GM23248 (cell line): ENCODE results near the gene PAX1.

ENCODE experiments used
- EZH2 ChIP-seq: fragments of 200-600 bp; sonication (generic); IDR thresholded peaks from 2 replicates; pipeline ENCODE4 v1.6.1; 2018; ENCODE audit warnings: antibody characterized with exemption, mild to moderate bottlenecking; ENCODE audit not compliant: insufficient read depth, poor library complexity, severe bottlenecking
- EZH2phosphoT487 ChIP-seq: fragments of 200-600 bp; sonication (generic); IDR thresholded peaks from 2 replicates; pipeline ENCODE4 v1.6.1; 2018; ENCODE audit warnings: antibody characterized with exemption, moderate library complexity, mild to moderate bottlenecking, low read depth; ENCODE audit not compliant: insufficient read depth

GRCh38 chr20:21681922-21682318, 23.5 kb upstream of the PAX1 start:
- TF ChIP-seq EZH2phosphoT487 = no peak
- TF ChIP-seq EZH2 = no peak
